GM21367 (cell line): Measurements from ENCODE around the gene ZACN.

ENCODE experiments used
- ATAC-seq: cut with Tn5 transposase; IDR thresholded peaks from one replicate; pipeline ENCODE4 v1.9.1; 2021; ENCODE audit not compliant: unreplicated experiment

ZACN gene

DNA sequence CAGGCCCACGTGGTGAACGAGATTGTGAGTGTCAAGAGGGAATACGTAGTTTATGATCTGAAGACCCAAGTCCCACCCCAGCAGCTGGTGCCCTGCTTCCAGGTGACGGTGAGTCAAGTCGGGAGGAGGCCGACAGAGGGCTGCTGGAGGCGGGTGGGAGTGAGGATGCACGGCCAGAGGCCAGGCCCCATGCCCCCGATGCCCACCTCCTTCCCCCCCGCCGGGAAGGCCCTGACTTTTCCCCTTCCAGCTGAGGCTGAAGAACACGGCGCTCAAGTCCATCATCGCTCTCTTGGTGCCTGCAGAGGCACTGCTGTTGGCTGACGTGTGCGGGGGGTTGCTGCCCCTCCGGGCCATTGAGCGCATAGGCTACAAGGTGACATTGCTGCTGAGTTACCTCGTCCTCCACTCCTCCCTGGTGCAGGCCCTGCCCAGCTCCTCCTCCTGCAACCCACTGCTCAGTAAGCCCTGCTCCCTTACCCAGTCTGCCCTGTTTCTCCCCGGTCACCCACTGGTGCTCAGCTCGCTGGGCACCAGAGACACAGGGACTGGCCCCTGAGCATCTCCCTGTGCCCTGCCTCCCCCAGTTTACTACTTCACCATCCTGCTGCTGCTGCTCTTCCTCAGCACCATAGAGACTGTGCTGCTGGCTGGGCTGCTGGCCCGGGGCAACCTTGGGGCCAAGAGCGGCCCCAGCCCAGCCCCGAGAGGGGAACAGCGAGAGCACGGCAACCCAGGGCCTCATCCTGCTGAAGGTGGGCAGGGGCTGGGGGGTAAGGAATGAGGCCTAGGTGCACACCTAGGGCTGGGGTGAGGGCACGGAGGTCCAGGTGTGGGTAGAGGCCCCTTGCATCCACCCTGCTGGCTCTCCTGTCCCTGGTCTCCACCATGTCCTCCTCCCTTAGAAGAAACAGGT lies 2.6 kb downstream of the ZACN start:
- ATAC-seq: no peak

DNA sequence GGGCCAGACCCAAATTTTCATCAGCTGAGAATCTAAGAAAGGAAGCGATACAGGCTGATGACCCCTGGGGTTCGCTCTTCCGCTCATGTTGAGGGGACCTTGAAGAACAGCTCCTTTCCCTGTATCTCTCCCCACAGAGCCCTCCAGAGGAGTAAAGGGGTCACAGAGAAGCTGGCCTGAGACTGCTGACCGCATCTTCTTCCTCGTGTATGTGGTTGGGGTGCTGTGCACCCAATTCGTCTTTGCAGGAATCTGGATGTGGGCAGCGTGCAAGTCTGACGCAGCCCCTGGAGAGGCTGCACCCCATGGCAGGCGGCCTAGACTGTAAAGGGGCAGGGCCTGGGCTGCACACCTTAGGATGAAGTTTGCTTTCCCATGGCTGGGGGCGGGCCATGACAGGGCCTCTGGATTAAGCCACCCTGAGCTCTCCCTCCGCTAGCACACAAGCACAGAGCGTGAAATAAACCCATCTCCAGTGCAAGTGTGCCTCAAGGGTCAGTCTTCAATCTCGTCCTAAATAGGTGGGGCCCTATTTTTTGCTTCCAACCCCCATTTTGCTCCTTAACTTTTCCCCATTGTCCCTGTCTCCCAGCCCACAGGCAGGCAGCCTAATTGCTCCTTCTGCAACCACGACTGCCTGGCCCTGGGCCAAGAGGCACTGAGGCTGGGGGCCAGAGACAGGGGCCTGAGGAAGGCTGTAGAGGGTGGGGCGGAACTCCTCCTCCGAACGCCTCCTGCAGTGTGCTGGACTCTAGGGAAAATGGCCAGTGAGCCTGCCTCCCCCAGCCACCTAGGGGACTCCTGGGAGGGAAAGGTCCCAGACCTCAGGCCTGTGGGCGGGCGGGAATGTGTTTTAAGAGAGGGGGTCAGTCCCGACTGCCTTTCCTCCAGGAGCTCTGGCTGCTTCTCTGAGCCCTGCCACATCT lies 3.6 kb downstream of the ZACN start:
- no peak for ATAC-seq

DNA sequence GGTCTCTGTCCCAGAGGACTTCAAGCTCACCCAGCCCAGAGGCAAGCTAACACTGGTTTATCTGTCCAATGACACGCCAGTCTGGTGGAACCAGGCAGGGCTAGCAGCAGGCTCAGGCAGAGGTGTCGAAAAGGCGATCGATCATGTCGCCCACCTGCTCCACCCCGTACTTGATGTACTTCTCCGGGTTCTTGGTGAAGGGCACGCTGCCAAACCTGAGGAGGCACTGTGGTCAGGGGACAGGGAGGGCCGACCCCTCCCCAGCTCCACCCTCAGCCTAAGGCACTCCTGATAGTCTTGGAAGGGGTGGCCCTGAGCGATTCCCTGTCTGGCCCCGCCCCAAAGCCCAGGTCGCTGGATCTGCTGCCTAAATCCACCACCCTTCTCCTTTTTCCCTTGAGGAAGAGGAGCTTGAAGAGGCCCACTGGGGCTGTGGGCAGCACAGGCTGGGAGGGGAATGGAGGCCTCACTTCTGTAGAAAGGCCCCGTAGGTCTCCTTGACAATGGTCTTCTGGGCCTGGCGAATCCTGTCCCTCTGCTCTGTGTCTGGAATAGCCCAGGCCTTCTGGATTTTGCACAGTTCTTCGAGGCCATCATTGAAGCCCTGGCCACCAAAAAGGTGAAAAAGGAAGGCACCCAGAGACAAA lies 4.7 kb downstream of the ZACN start:
- ATAC-seq: no peak

DNA sequence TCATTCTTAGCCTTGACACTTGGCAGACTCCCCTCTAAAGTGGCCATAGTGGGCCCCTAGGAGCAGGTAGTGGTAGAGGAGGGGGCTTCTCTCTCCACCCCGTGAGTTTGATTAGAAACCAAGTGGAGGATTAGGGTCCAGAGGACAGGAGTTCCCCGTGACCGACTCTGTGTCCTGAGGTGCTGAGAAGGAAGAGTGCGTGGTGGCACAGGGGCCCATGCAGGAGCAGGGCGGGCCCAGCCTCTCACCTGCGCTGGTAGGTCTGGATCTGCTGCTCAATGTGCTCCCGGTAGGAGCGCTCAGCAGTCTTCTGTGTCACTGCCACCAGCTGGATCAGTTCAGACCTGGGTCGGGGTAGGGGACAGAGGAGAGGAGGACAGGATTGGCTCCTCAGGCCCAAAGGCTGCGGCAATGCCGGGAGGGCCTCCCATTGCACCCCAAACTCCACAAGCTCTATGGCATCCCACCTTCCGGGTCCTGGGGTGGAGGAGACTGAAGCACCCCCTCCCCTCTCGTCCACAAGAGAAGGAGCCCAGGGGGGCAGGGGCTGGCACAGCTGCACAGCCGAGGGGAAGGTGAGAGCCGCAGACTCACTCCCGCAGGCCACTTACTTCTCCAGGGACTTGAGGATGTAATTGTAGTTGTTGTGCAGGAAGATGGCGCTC lies 6.2 kb downstream of the ZACN start:
- ATAC-seq: no peak

DNA sequence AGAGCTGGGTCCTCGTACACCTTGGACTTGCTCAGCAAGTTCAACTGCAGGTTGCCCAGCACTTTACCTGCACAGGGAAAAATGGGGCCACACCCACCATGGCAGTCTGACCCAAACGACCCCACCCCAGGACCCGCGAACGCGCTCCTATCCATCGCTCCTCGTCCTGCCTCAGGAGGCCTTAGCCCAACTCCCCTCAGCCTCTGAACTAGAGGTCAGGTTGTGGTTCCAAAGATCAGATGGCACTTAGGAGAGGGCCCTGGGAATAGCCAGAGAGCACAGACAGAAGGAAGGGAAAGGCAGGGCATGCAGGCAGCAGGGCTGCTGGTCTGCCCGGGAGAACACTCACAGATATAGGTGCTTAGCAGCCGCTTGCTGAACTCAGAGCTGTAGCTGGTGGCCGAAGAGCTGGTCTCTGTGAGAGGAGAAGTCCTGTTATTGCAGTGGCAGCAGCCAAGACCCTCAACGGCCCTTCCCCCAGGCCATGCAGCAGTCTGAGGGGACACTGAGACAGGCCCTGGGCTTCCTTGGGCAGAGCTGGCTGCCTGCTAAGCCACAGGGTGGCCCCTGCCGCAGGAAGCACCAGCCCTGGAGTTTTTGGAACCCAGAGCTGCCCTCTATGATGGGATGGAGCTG lies 6.9 kb downstream of the ZACN start:
- ATAC-seq: no peak

DNA sequence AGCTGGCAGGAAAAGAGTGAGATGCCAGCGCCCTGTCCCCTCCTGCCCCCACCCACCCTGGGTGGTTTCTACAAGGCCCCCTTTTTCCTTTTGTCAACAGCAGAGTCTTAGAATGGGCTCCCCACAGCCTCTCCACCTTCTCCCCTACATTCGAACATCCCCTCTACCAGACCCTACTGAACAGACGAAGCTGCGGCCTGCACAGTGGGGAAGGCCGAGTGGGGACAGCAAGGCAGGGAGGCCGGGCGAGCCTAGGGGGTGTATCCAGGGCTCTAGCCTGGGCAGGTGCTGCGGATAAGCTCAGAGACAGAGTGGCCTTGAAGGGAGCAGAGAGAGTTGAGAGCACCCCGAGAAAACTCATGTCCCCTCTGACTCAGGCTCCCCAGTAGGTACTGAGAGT lies 7.4 kb downstream of the ZACN start:
- no peak for ATAC-seq

DNA sequence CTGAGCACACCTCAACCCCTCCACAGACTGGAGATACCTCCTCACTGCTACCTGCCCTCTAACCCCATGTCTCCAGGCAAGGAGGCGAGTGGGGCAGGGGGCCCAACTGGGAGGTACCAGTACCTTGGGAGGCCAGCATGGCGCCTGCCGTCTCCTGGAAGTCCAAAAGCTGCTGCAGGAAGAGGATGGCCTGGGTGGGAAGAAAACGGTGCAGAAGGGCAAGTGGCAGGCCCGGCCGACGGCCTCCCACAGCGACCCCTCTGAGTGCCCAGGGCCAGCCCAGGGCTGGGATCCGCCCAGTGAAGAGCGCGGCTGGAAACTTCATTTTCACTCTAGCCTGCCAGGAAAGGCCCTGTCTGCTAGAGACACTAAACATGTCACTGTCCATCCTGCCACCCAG lies 8.5 kb downstream of the ZACN start:
- ATAC-seq: no peak

DNA sequence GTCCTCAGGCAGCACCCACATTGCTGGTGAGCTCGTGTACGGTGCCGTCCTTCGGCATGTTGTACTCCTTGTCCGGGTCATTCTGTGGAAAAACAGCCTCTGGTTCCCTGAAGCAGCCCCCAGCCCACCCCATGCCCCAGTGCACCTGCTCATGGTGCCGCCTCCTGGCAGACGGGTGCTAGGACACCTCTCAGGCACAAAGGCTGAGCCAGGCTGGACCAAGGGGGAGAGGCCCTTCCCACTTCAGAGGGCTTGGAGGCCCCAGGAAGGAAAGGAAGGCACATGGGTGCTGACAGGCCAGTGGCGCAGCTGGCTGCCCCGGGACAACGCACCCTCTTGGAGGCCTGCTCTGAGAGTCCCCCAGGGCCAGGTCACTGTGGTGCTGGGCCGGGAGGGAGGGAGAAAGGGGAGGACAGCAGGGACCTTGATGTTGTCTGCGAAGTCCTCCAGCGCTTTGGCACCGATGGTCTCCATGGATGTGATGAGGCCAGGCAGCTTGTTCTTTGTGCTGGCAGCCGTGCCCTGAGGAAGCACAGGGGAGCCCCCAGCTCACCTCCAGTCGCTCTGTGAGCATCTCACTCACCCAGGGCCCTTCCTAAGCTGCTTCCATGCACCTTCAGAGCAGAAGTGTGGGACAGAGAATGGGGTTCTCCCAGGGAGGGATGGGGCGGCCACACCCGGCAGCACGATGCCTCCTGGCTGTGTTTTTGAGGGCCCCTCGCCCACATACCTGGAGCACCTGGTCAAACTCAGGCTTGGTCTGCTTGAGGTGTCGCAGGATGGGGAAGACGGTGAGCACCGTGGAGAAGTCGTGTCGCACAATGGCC lies 9.3 kb downstream of the ZACN start:
- ATAC-seq: no peak

DNA sequence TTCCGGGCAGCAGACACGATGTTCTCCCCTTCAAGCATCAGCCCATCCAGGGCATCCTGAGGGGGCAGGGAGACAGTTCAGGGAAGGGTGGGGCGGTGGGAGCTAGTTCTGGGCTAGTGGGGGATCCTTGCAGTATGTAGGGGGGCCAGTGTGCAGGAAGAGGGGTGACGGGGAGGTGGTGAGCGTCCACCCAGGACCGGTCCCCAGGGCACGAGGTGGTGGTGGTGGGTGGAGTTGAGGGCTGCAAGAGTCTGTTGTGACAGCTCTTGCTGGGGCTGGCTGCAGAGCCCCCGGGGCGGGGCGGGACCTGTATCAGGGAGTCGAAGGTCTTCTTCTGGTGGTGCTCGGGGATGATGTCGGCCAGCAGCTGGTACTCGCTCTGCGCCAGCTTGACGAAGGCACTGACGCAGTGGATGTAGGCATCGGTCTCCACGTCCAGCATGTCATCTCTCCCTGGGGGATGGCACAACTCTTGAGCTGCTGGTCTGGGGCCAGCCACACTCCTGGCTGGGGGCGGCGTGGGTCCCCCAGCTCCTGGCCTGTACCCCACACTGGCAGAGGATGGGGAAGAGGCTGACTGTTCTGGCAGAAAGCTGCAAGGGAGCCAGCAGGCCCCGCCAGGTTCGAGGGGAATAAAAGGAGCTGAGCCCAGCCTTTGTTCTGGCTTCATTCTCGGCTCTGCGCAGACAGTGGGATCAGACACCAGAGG lies 10.0 kb downstream of the ZACN start:
- ATAC-seq: no peak

DNA sequence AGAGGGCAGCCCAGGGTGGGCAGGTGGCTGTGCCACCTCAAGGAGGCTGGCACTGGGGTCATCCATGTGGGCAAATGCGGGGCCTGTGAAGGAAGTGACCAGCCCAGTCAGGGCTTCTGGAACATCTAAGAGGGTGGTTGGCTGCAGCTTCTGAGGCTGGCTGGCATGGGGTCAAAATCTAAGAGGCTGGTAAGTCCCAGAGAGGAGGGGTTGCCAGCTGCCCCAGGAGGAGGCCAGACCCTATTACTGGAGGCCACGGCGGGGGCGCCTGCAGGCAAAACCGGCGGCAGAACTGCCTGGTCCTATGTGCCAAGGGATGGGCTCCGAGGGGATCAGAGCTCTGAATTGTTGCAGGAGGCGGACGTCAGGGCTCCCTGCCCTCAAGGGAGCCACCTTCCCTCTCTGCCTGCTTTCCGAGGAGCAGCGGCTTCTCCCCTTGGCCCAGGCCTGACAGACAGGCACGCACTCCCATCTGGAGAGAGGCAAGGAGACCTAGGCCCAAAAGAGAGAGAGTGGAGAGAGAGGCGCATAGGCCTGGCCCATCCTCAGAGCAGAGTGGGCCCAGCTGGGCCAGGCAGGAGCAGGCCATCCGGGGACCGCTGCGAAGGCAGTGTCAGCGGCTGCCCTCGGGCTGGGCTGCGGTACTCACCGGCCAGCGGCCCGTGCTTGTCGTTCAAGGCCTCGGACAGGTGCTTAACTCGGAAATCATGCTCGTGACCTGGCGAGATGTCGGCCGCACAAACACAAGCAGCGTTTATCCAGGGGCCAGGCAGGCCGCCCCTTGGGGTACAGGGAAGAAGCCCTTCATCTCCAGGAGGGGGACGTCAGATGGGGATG lies 10.9 kb downstream of the ZACN start:
- ATAC-seq: no peak

DNA sequence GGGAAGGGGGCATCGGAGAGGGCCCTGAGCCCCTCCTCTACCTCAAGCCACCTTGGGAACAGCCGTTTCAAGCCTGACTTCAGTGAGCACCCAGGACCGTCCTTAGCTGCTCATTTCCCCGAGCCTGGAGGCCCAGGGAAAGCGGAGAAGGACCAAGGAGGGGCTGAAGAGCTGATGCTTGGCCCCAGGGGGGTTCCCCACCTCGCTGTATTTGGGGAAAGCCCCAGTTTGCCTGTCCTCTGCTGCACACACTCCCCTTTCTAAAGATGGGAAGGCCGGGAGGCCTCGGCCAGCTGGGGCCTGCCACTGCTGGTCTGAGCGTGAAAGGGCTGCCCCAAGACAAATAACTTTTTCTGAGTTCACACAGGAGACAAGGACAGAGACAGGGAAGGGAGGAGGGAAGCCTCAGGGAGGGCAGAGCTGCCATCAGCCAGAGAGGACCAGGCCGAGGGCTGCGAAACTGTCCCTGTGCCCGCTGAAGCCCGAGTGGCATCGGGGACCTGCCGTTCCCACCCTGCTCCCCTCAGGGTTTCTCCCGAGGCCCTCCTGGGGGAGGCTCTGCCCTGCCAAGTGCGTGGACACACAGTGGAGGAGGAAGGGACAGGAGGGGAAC lies 11.6 kb downstream of the ZACN start:
- ATAC-seq: no peak

DNA sequence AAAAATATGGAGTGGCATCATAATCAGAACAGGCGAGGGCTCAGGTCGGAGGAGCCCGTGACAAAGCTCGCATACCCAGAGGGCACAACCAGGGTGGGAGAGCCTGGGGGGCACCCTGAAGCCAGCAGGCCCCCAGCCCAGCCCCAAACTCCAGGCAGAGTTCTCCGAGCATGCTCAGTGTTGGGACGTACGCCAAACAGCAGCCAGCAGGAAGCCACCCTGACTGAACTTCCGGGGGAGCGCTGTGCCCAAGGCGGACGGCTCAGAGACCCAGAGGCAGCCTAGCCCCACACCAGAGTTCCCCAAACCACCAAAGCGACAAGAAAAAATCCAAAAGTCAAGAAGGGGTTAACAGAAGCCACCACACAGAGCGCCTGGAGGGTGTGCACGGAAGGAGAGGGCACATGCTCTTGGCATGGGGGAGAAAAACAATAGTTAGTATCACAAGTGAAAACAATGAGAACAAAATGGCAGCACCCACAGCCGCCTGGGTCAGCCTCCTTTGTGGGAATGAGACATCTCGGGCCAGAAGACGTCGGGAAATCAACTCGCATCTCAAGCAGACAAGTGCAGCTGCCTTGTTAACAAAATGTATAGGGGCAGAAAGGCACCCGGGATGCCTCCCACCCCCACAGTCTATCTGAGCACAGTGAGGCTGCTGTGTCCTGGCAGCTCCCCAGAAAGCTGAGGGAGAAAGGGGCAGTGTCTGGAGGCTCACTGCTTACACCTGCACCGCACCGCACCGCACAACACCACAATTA lies 12.7 kb downstream of the ZACN start:
- ATAC-seq: no peak

DNA sequence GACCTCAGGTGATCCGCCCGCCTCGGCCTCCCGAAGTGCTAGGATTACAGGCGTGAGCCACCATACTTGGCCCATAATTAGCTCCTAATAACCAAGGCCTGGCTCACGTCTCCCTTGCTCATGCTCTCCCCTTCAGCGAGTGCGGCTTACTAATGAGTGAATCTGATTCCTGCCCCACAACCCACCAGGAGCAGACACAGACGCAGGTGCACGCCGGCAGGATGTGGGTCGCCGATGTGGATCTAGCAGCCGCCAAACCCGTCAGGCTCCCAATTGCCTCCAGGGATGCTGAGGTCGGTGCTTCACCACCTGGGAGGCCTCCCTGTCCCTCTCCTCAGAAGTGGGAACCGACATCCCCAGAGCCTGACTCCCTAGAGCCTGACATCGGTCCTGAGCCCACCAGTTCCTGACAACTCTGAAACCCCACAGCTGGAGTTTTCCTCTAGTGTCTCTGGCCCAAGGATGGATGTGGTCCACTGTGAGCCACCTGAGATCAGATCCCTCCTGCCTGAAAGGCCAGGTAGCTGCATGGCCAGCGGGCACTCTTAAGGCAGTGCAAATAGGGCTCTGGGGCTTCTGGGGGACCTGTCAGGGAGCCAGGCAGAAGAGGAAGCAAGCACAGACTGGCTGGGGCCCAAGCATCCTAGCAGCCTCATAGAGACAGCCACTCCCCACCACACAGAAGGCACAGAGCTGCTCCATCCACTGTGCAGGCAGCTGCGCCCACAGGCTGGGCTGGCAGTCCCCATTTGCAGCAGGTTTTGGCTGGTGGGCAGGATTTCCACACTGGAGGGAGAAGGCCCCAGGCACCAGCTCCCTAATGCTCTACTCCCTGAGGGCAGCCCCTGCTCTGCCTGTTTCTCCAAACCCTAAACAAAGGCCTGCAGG lies 13.8 kb downstream of the ZACN start:
- no peak for ATAC-seq

DNA sequence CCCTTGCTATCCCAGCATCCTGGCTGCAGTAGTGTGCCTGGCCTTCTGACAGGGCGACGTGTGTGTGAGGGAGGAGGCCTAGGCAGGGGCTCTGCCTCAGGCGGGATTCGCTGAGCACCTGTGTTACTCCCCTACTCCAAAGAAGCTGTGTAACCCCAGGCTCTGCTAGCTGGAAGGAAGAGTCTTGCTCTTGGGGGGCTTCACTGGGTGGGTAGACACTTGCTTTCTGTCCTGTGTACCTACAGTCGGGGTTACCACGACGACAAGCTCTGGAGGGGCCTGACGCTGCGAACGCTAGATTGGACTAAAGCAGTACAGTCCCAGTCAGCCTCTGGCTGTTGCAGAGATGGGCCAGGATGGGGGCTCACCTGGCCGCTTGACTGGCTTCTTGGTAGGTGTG lies 15.1 kb downstream of the ZACN start:
- ATAC-seq: no peak

DNA sequence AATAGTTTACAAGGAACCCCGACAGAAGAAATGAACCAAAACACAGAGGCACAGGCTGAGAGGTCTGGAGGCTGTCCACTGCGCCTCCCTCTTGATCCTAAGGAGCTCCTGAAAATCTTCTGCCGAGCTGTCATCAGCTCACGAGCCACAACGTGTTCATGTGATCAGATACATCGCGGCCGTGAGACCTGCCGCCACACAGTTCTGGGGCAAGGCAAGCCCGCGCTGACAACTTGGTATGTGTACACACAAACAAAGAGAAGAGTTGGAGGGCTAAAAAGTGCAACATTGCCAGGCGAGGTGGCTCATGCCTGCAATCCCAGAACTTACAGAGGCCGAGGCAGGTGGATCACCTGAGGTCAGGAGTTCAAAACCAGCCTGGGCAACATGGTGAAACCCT lies 17.0 kb downstream of the ZACN start:
- ATAC-seq: no peak

DNA sequence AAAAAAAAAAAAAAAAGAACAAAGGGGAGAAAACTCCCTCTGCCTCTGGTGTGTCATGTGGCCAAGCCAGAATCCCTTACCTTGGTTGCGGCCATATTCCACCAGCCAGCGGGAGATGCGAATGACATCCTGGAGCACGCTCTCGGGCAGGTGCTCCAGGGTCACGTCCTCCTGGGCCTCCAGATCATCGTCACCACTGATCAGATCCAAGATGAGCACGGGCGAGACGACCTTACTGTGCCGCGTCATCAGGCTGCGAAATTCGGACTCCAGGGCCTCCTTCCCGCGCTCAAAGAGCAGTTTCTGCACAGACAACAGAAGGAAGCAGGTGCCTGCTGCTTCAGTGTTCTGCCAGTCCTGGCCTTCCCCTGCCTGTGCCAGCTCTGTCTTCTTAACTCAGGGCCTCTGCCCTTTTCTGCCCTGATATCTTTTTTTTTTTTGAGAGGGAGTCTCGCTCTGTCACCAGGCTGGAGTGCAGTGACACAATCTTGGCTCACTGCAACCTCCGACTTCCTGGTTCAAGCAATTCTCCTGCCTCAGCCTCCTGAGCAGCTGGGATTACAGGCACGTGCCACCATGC lies 18.8 kb downstream of the ZACN start:
- no peak for ATAC-seq
